ENCODE results near the gene MYH1.

MYH1 gene

GRCh38 chr17:10526517-10526916 is 8.2 kb upstream of the MYH1 start:
- Histone ChIP-seq H3K36me3 (ENCODE audit: control insufficient read depth in 1 of 2, insufficient read depth in 2 of 2, low read length in 2 of 2) (no peaks in the 10 kb centered on the region), H3K79me2 (ENCODE audit: control insufficient read depth, insufficient read depth, low read length, poor library complexity) (no peaks in the 10 kb centered on the region), H3K4ac (ENCODE audit: low read depth, low read length) (no peak overlapping the region), H2BK120ac (ENCODE audit: insufficient read depth, low read length, poor library complexity) (no peak overlapping the region), H2BK12ac (ENCODE audit: low read length) (no peak overlapping the region), H4K12ac (ENCODE audit: low read depth, low read length) (no peak overlapping the region), H3K4me3 (ENCODE audit: low read depth, low read length) (no peak overlapping the region), H3K27ac (ENCODE audit: low read depth, low read length) (no peak overlapping the region), H3K4me2 (ENCODE audit: low read length) (no peak overlapping the region), H3K14ac (ENCODE audit: low read length) (no peak overlapping the region), H3K79me1 (ENCODE audit: low read length) (no peaks in the 10 kb centered on the region), H3K27me3 (ENCODE audit: insufficient read depth, low read length) (no peaks in the 10 kb centered on the region), H2BK5ac (ENCODE audit: low read depth, low read length, poor library complexity) (no peak overlapping the region), H3K23ac (ENCODE audit: low read length) (no peak overlapping the region), H2AFZ (ENCODE audit: insufficient read depth, low read length, poor library complexity) (no peak overlapping the region), H4K8ac (ENCODE audit: low read depth, low read length) (no peak overlapping the region), H3K9ac (ENCODE audit: low read length) (no peak overlapping the region), H4K91ac (ENCODE audit: low read depth, low read length) (no peak overlapping the region), H2AK5ac (ENCODE audit: low read length) (no peak overlapping the region), H3K4me1 (ENCODE audit: control insufficient read depth in 1 of 2, insufficient read depth in 2 of 2, low read length in 2 of 2) (no peaks in the 10 kb centered on the region), H3K9me3 (ENCODE audit: insufficient read depth, low read depth, low read length) (no peaks in the 10 kb centered on the region), H3K18ac (ENCODE audit: low read length) (no peak overlapping the region)
- DNase-seq = no peak
- WGBS (ENCODE audit: extremely low coverage, insufficient coverage, insufficient read length) = no CpG with 5 or more reads among the region's 11 CpGs

GRCh38 chr17:10523064-10523463 is 4.7 kb upstream of the MYH1 start:
- H3K79me2 ChIP-seq (ENCODE audit: control insufficient read depth, insufficient read depth, low read length, poor library complexity) = no peaks in the 10 kb centered on the region
- no peaks in the 10 kb centered on the region for H3K27me3 ChIP-seq (ENCODE audit: insufficient read depth, low read length)
- H3K18ac ChIP-seq (ENCODE audit: low read length) = no peak overlapping the region

GRCh38 chr17:10521949-10522348 is 3.6 kb upstream of the MYH1 start:
- Histone ChIP-seq H2BK5ac (ENCODE audit: low read depth, low read length, poor library complexity) (no peak overlapping the region), H3K4me3 (ENCODE audit: low read depth, low read length) (no peak overlapping the region), H3K23ac (ENCODE audit: low read length) (no peak overlapping the region), H3K14ac (ENCODE audit: low read length) (no peak overlapping the region), H3K27me3 (ENCODE audit: insufficient read depth, low read length) (no peaks in the 10 kb centered on the region), H3K79me1 (ENCODE audit: low read length) (no peaks in the 10 kb centered on the region), H3K9ac (ENCODE audit: low read length) (no peak overlapping the region), H3K4me1 (ENCODE audit: control insufficient read depth in 1 of 2, insufficient read depth in 2 of 2, low read length in 2 of 2) (no peaks in the 10 kb centered on the region), H3K4me2 (ENCODE audit: low read length) (no peak overlapping the region), H4K91ac (ENCODE audit: low read depth, low read length) (no peak overlapping the region), H3K36me3 (ENCODE audit: control insufficient read depth in 1 of 2, insufficient read depth in 2 of 2, low read length in 2 of 2) (no peaks in the 10 kb centered on the region), H2AK5ac (ENCODE audit: low read length) (no peak overlapping the region), H2BK12ac (ENCODE audit: low read length) (no peak overlapping the region), H2BK120ac (ENCODE audit: insufficient read depth, low read length, poor library complexity) (no peak overlapping the region), H2AFZ (ENCODE audit: insufficient read depth, low read length, poor library complexity) (no peak overlapping the region), H4K8ac (ENCODE audit: low read depth, low read length) (no peak overlapping the region), H3K27ac (ENCODE audit: low read depth, low read length) (no peak overlapping the region), H3K4ac (ENCODE audit: low read depth, low read length) (no peak overlapping the region), H3K79me2 (ENCODE audit: control insufficient read depth, insufficient read depth, low read length, poor library complexity) (no peaks in the 10 kb centered on the region), H3K18ac (ENCODE audit: low read length) (no peak overlapping the region), H4K12ac (ENCODE audit: low read depth, low read length) (no peak overlapping the region), H3K9me3 (ENCODE audit: insufficient read depth, low read depth, low read length) (no peaks in the 10 kb centered on the region)
- no peak for DNase-seq

More at GRCh38 chr17:10523064-10523463, 4.7 kb upstream of the MYH1 start:
- Histone ChIP-seq H3K4me1 (ENCODE audit: control insufficient read depth in 1 of 2, insufficient read depth in 2 of 2, low read length in 2 of 2) (no peaks in the 10 kb centered on the region), H2BK12ac (ENCODE audit: low read length) (no peak overlapping the region), H4K12ac (ENCODE audit: low read depth, low read length) (no peak overlapping the region), H3K4me2 (ENCODE audit: low read length) (no peak overlapping the region), H3K27ac (ENCODE audit: low read depth, low read length) (no peak overlapping the region), H3K4me3 (ENCODE audit: low read depth, low read length) (no peak overlapping the region), H3K9me3 (ENCODE audit: insufficient read depth, low read depth, low read length) (no peaks in the 10 kb centered on the region), H4K91ac (ENCODE audit: low read depth, low read length) (no peak overlapping the region), H2BK120ac (ENCODE audit: insufficient read depth, low read length, poor library complexity) (no peak overlapping the region), H3K9ac (ENCODE audit: low read length) (no peak overlapping the region), H3K79me1 (ENCODE audit: low read length) (no peaks in the 10 kb centered on the region), H4K8ac (ENCODE audit: low read depth, low read length) (no peak overlapping the region), H3K4ac (ENCODE audit: low read depth, low read length) (no peak overlapping the region), H2AK5ac (ENCODE audit: low read length) (no peak overlapping the region), H3K23ac (ENCODE audit: low read length) (no peak overlapping the region), H3K36me3 (ENCODE audit: control insufficient read depth in 1 of 2, insufficient read depth in 2 of 2, low read length in 2 of 2) (no peaks in the 10 kb centered on the region), H3K14ac (ENCODE audit: low read length) (no peak overlapping the region), H2AFZ (ENCODE audit: insufficient read depth, low read length, poor library complexity) (no peak overlapping the region), H2BK5ac (ENCODE audit: low read depth, low read length, poor library complexity) (no peak overlapping the region)
- no CpG with 5 or more reads among the region's 7 CpGs for WGBS (ENCODE audit: extremely low coverage, insufficient coverage, insufficient read length)
- DNase-seq = no peak

- H3K4ac ChIP-seq (ENCODE audit: low read depth, low read length) = no peak overlapping the region
- no peak overlapping the region for H3K4me3 ChIP-seq (ENCODE audit: low read depth, low read length)
- no peak overlapping the region for H3K23ac ChIP-seq (ENCODE audit: low read length)
- H3K14ac ChIP-seq (ENCODE audit: low read length) = no peak overlapping the region
- no peaks in the 10 kb centered on the region for H3K4me1 ChIP-seq (ENCODE audit: control insufficient read depth in 1 of 2, insufficient read depth in 2 of 2, low read length in 2 of 2)
- H3K9me3 ChIP-seq (ENCODE audit: insufficient read depth, low read depth, low read length) = no peaks in the 10 kb centered on the region
- H3K9ac ChIP-seq (ENCODE audit: low read length) = no peak overlapping the region
- H4K91ac ChIP-seq (ENCODE audit: low read depth, low read length) = no peak overlapping the region
- H2BK12ac ChIP-seq (ENCODE audit: low read length) = no peak overlapping the region
- no peaks in the 10 kb centered on the region for H3K36me3 ChIP-seq (ENCODE audit: control insufficient read depth in 1 of 2, insufficient read depth in 2 of 2, low read length in 2 of 2)
- H4K12ac ChIP-seq (ENCODE audit: low read depth, low read length) = no peak overlapping the region
- no peaks in the 10 kb centered on the region for H3K79me1 ChIP-seq (ENCODE audit: low read length)
- H2AK5ac ChIP-seq (ENCODE audit: low read length) = no peak overlapping the region
- H2BK120ac ChIP-seq (ENCODE audit: insufficient read depth, low read length, poor library complexity) = no peak overlapping the region
- DNase-seq = no peak
- no peak overlapping the region for H3K4me2 ChIP-seq (ENCODE audit: low read length)
- H3K27me3 ChIP-seq (ENCODE audit: insufficient read depth, low read length) = no peaks in the 10 kb centered on the region
- no peak overlapping the region for H2BK5ac ChIP-seq (ENCODE audit: low read depth, low read length, poor library complexity)
- H3K79me2 ChIP-seq (ENCODE audit: control insufficient read depth, insufficient read depth, low read length, poor library complexity) = no peaks in the 10 kb centered on the region
- no peak overlapping the region for H4K8ac ChIP-seq (ENCODE audit: low read depth, low read length)
- H3K27ac ChIP-seq (ENCODE audit: low read depth, low read length) = no peak overlapping the region
- no peak overlapping the region for H3K18ac ChIP-seq (ENCODE audit: low read length)
- H2AFZ ChIP-seq (ENCODE audit: insufficient read depth, low read length, poor library complexity) = no peak overlapping the region
These were observed 1.7 kb downstream of the MYH1 start for GRCh38 chr17:10516638-10517037.

GRCh38 chr17:10516065-10516464 is 2.3 kb downstream of the MYH1 start:
- H4K12ac ChIP-seq (ENCODE audit: low read depth, low read length) = no peak overlapping the region
- H2BK120ac ChIP-seq (ENCODE audit: insufficient read depth, low read length, poor library complexity) = no peak overlapping the region
- H3K9me3 ChIP-seq (ENCODE audit: insufficient read depth, low read depth, low read length) = no peaks in the 10 kb centered on the region
- H3K9ac ChIP-seq (ENCODE audit: low read length) = no peak overlapping the region
- H2BK5ac ChIP-seq (ENCODE audit: low read depth, low read length, poor library complexity) = no peak overlapping the region
- DNase-seq = peak; percentile 5 to 14
- no peak overlapping the region for H3K23ac ChIP-seq (ENCODE audit: low read length)
- H3K4me1 ChIP-seq (ENCODE audit: control insufficient read depth in 1 of 2, insufficient read depth in 2 of 2, low read length in 2 of 2) = no peaks in the 10 kb centered on the region
- H3K14ac ChIP-seq (ENCODE audit: low read length) = no peak overlapping the region
- no CpG with 5 or more reads among the region's 7 CpGs for WGBS (ENCODE audit: extremely low coverage, insufficient coverage, insufficient read length)
- H2AFZ ChIP-seq (ENCODE audit: insufficient read depth, low read length, poor library complexity) = no peak overlapping the region
- no peak overlapping the region for H4K8ac ChIP-seq (ENCODE audit: low read depth, low read length)
- H3K79me2 ChIP-seq (ENCODE audit: control insufficient read depth, insufficient read depth, low read length, poor library complexity) = no peaks in the 10 kb centered on the region
- H3K27ac ChIP-seq (ENCODE audit: low read depth, low read length) = no peak overlapping the region
- no peak overlapping the region for H3K4me3 ChIP-seq (ENCODE audit: low read depth, low read length)
- H3K36me3 ChIP-seq (ENCODE audit: control insufficient read depth in 1 of 2, insufficient read depth in 2 of 2, low read length in 2 of 2) = no peaks in the 10 kb centered on the region
- H3K18ac ChIP-seq (ENCODE audit: low read length) = no peak overlapping the region
- H3K79me1 ChIP-seq (ENCODE audit: low read length) = no peaks in the 10 kb centered on the region
- H2AK5ac ChIP-seq (ENCODE audit: low read length) = no peak overlapping the region
- no peaks in the 10 kb centered on the region for H3K27me3 ChIP-seq (ENCODE audit: insufficient read depth, low read length)
- no peak overlapping the region for H2BK12ac ChIP-seq (ENCODE audit: low read length)
- H4K91ac ChIP-seq (ENCODE audit: low read depth, low read length) = no peak overlapping the region
- H3K4me2 ChIP-seq (ENCODE audit: low read length) = no peak overlapping the region
- H3K4ac ChIP-seq (ENCODE audit: low read depth, low read length) = no peak overlapping the region

All from trophoblast cell (in vitro differentiated cells and primary cell).